ENCODE data around the gene POU2AF2.
"Not testable (repeated sequence)": the region's sequence is repeated elsewhere in the genome, so short reads cannot be mapped to it uniquely, and the experiment has no call there.

The POU2AF2 gene
- total RNA-seq: 0 to 0.06 (median 0) reads per million in 9 experiments

- no peaks in the 10 kb centered on the region for H3K36me3 Mint-ChIP-seq (ENCODE audit: insufficient read depth)
- H3K4me1 Mint-ChIP-seq (ENCODE audit: low read depth in 2 of 2): no peaks in the 10 kb centered on the region
- DNase-seq: no peak
- H3K27ac Mint-ChIP-seq: no peak within 1 kb of the TSS
- no peak within 1 kb of the TSS for H3K4me3 Mint-ChIP-seq
- no peak for ATAC-seq (replicated peaks)
- H3K27me3 Mint-ChIP-seq: peaks cover 33 to 35% of the 10 kb centered on the region in 2 donors
- H3K9me3 Mint-ChIP-seq: no peaks in the 10 kb centered on the region
Measured at GRCh38 chr11:111245425-111245824, at the start of gene POU2AF2. Gene POU2AF2, plus strand, starts transcription at chr11:111245725. Its CDS starts 129 bp downstream, at chr11:111245854.

GRCh38 chr11:111200010-111200534, 45.5 kb upstream of the POU2AF2 start:
- Mint-ChIP-seq H3K4me3 (no peak overlapping the region), H3K36me3 (ENCODE audit: insufficient read depth) (no peaks in the 10 kb centered on the region), H3K4me1 (ENCODE audit: low read depth in 2 of 2) (no peaks in the 10 kb centered on the region), H3K9me3 (no peaks in the 10 kb centered on the region), H3K27ac (no peak overlapping the region), H3K27me3 (peaks cover 15 to 46% of the 10 kb centered on the region in 2 donors)
- ATAC-seq (replicated peaks) (no peak), DNase-seq (no peak)

GRCh38 chr11:111204211-111204610, 41.3 kb upstream of the POU2AF2 start:
- no peak overlapping the region for H3K4me3 Mint-ChIP-seq
- H3K9me3 Mint-ChIP-seq: no peaks in the 10 kb centered on the region
- no peak for ATAC-seq (replicated peaks)
- H3K27ac Mint-ChIP-seq: no peak overlapping the region
- DNase-seq: no peak
- no peaks in the 10 kb centered on the region for H3K36me3 Mint-ChIP-seq (ENCODE audit: insufficient read depth)
- peaks cover 22 to 49% of the 10 kb centered on the region in 2 donors for H3K27me3 Mint-ChIP-seq
- H3K4me1 Mint-ChIP-seq (ENCODE audit: low read depth in 2 of 2): no peaks in the 10 kb centered on the region

GRCh38 chr11:111205632-111206385, 39.7 kb upstream of the POU2AF2 start:
- Mint-ChIP-seq H3K4me3 (no peak overlapping the region), H3K27me3 (peaks cover 22 to 42% of the 10 kb centered on the region in 2 donors), H3K36me3 (ENCODE audit: insufficient read depth) (no peaks in the 10 kb centered on the region), H3K9me3 (no peaks in the 10 kb centered on the region), H3K4me1 (ENCODE audit: low read depth in 2 of 2) (no peaks in the 10 kb centered on the region), H3K27ac (no peak overlapping the region)
- ATAC-seq (replicated peaks) (no peak), DNase-seq (no peak)

GRCh38 chr11:111206472-111206871, 39.1 kb upstream of the POU2AF2 start:
- ATAC-seq (replicated peaks) (no peak), DNase-seq (no peak)
- Mint-ChIP-seq H3K27ac (no peak overlapping the region), H3K4me1 (ENCODE audit: low read depth in 2 of 2) (no peaks in the 10 kb centered on the region), H3K9me3 (no peaks in the 10 kb centered on the region), H3K27me3 (peaks cover 28 to 47% of the 10 kb centered on the region in 2 donors), H3K4me3 (no peak overlapping the region), H3K36me3 (ENCODE audit: insufficient read depth) (no peaks in the 10 kb centered on the region)

- Mint-ChIP-seq H3K4me1 (ENCODE audit: low read depth in 2 of 2) (no peaks in the 10 kb centered on the region), H3K27ac (no peak overlapping the region), H3K27me3 (peaks cover 28 to 47% of the 10 kb centered on the region in 2 donors), H3K4me3 (no peak overlapping the region), H3K9me3 (no peaks in the 10 kb centered on the region), H3K36me3 (ENCODE audit: insufficient read depth) (no peaks in the 10 kb centered on the region)
- no peak for DNase-seq
- ATAC-seq (replicated peaks): no peak
Measured at GRCh38 chr11:111207213-111207612, 38.3 kb upstream of the POU2AF2 start.

- no peak overlapping the region for H3K4me3 Mint-ChIP-seq
- H3K36me3 Mint-ChIP-seq (ENCODE audit: insufficient read depth): no peaks in the 10 kb centered on the region
- H3K9me3 Mint-ChIP-seq: no peaks in the 10 kb centered on the region
- ATAC-seq (replicated peaks) (no peak), DNase-seq (no peak)
- no peak overlapping the region for H3K27ac Mint-ChIP-seq
- H3K27me3 Mint-ChIP-seq: peaks cover 22 to 37% of the 10 kb centered on the region in 2 donors
- no peaks in the 10 kb centered on the region for H3K4me1 Mint-ChIP-seq (ENCODE audit: low read depth in 2 of 2)
Measured at GRCh38 chr11:111209543-111210355, 35.8 kb upstream of the POU2AF2 start.

- H3K36me3 Mint-ChIP-seq (ENCODE audit: insufficient read depth): no peaks in the 10 kb centered on the region
- peaks cover 16 to 21% of the 10 kb centered on the region in 2 donors for H3K27me3 Mint-ChIP-seq
- H3K27ac Mint-ChIP-seq: no peak overlapping the region
- no peak overlapping the region for H3K4me3 Mint-ChIP-seq
- no peaks in the 10 kb centered on the region for H3K9me3 Mint-ChIP-seq
- no peak for DNase-seq
- no peak for ATAC-seq (replicated peaks)
- H3K4me1 Mint-ChIP-seq (ENCODE audit: low read depth in 2 of 2): no peaks in the 10 kb centered on the region
Measured at GRCh38 chr11:111213256-111213655, 32.3 kb upstream of the POU2AF2 start.

GRCh38 chr11:111220721-111221120, 24.8 kb upstream of the POU2AF2 start:
- no peak for ATAC-seq (replicated peaks)
- Mint-ChIP-seq H3K9me3 (no peaks in the 10 kb centered on the region), H3K27me3 (peaks cover 5 to 36% of the 10 kb centered on the region in 2 donors), H3K36me3 (ENCODE audit: insufficient read depth) (no peaks in the 10 kb centered on the region), H3K27ac (no peak overlapping the region), H3K4me1 (ENCODE audit: low read depth in 2 of 2) (peaks cover 10% of the 10 kb centered on the region in 2 donors), H3K4me3 (no peak overlapping the region)
- no peak for DNase-seq

- H3K9me3 Mint-ChIP-seq: no peaks in the 10 kb centered on the region
- H3K27me3 Mint-ChIP-seq: peaks cover 5 to 36% of the 10 kb centered on the region in 2 donors
- H3K36me3 Mint-ChIP-seq (ENCODE audit: insufficient read depth): no peaks in the 10 kb centered on the region
- DNase-seq: no peak
- no peak overlapping the region for H3K27ac Mint-ChIP-seq
- no peak for ATAC-seq (replicated peaks)
- H3K4me1 Mint-ChIP-seq (ENCODE audit: low read depth in 2 of 2): peaks cover 10% of the 10 kb centered on the region in 2 donors
- no peak overlapping the region for H3K4me3 Mint-ChIP-seq
Measured at GRCh38 chr11:111221208-111221607, 24.3 kb upstream of the POU2AF2 start.

GRCh38 chr11:111221936-111222335, 23.6 kb upstream of the POU2AF2 start:
- DNase-seq; H3K27ac Mint-ChIP-seq; H3K36me3 Mint-ChIP-seq (ENCODE audit: insufficient read depth); H3K9me3 Mint-ChIP-seq; ATAC-seq (replicated peaks); H3K4me3 Mint-ChIP-seq: not testable (repeated sequence)
- peaks cover 5 to 36% of the 10 kb centered on the region in 2 donors for H3K27me3 Mint-ChIP-seq
- peaks cover 10% of the 10 kb centered on the region in 2 donors for H3K4me1 Mint-ChIP-seq (ENCODE audit: low read depth in 2 of 2)

- H3K4me3 Mint-ChIP-seq: peak overlapping the region; percentile 81 to 87
- H3K27me3 Mint-ChIP-seq: peaks cover 5 to 36% of the 10 kb centered on the region in 2 donors
- H3K27ac Mint-ChIP-seq: peak overlapping the region; percentile 51 to 81
- not testable (repeated sequence) for ATAC-seq (replicated peaks); H3K9me3 Mint-ChIP-seq; H3K36me3 Mint-ChIP-seq (ENCODE audit: insufficient read depth)
- peak in 1 of 3 experiments; percentile 15 for DNase-seq
- H3K4me1 Mint-ChIP-seq (ENCODE audit: low read depth in 2 of 2): peaks cover 10% of the 10 kb centered on the region in 2 donors
Measured at GRCh38 chr11:111222821-111223455, 22.6 kb upstream of the POU2AF2 start.

- H3K27ac Mint-ChIP-seq: peak overlapping the region in 1 of 2 donors; percentile 8
- no peak for ATAC-seq (replicated peaks)
- peaks cover 1 to 22% of the 10 kb centered on the region in 2 donors for H3K27me3 Mint-ChIP-seq
- peaks cover 14 to 19% of the 10 kb centered on the region in 2 donors for H3K4me1 Mint-ChIP-seq (ENCODE audit: low read depth in 2 of 2)
- H3K36me3 Mint-ChIP-seq (ENCODE audit: insufficient read depth): no peaks in the 10 kb centered on the region
- no peaks in the 10 kb centered on the region for H3K9me3 Mint-ChIP-seq
- DNase-seq: no peak
- H3K4me3 Mint-ChIP-seq: no peak overlapping the region
Measured at GRCh38 chr11:111225881-111226280, 19.6 kb upstream of the POU2AF2 start.
